Measurements from ENCODE around the gene PLA2G4A. TPM values are rescaled to one million over a fixed set of nuclear protein-coding genes. Genes with fewer than 3 reads are reported as not detected.

The PLA2G4A gene
- total and polyA plus RNA-seq, 7 donors, result 0.24 to 0.71 (median 0.44) TPM

GRCh38 chr1:187018291-187018690 is 189.5 kb downstream of the PLA2G4A start:
- intact Hi-C loops (cut with DNase I), result no loop called here

GRCh38 chr1:187027253-187027652 is 198.5 kb downstream of the PLA2G4A start:
- Histone ChIP-seq H3K27ac (no peak overlapping the region), H3K9me3 (peaks cover 19% of the 10 kb centered on the region), H3K27me3 (ENCODE audit: insufficient read depth in 3 of 3, low read length in 2 of 3) (no peaks in the 10 kb centered on the region), H3K36me3 (ENCODE audit: insufficient read depth in 1 of 2, low read depth in 1 of 2) (no peaks in the 10 kb centered on the region), H3K4me1 (no peaks in the 10 kb centered on the region), H3K4me3 (no peak overlapping the region)
- TF ChIP-seq, protein P1, sequence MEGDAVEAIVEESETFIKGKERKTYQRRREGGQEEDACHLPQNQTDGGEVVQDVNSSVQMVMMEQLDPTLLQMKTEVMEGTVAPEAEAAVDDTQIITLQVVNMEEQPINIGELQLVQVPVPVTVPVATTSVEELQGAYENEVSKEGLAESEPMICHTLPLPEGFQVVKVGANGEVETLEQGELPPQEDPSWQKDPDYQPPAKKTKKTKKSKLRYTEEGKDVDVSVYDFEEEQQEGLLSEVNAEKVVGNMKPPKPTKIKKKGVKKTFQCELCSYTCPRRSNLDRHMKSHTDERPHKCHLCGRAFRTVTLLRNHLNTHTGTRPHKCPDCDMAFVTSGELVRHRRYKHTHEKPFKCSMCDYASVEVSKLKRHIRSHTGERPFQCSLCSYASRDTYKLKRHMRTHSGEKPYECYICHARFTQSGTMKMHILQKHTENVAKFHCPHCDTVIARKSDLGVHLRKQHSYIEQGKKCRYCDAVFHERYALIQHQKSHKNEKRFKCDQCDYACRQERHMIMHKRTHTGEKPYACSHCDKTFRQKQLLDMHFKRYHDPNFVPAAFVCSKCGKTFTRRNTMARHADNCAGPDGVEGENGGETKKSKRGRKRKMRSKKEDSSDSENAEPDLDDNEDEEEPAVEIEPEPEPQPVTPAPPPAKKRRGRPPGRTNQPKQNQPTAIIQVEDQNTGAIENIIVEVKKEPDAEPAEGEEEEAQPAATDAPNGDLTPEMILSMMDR (IDR thresholded peaks at IDR 0.05), result no peak
- intact Hi-C loops (cut with DNase I), result no loop called here
- DNase-seq, result no peak
- ATAC-seq, result no peak
- 75 to 87% (median 86%) methylated on average over 1 of the region's 1 CpG for WGBS, 3 donors

More at GRCh38 chr1:187018291-187018690, 189.5 kb downstream of the PLA2G4A start:
- Histone ChIP-seq H3K9me3 (no peaks in the 10 kb centered on the region), H3K27ac (no peak overlapping the region), H3K27me3 (ENCODE audit: insufficient read depth in 3 of 3, low read length in 2 of 3) (no peaks in the 10 kb centered on the region), H3K4me1 (no peaks in the 10 kb centered on the region), H3K36me3 (ENCODE audit: insufficient read depth in 1 of 2, low read depth in 1 of 2) (no peaks in the 10 kb centered on the region), H3K4me3 (no peak overlapping the region)
- TF ChIP-seq, protein P1 (IDR thresholded peaks at IDR 0.05), result no peak
- DNase-seq (no peak), ATAC-seq (no peak)

DNA sequence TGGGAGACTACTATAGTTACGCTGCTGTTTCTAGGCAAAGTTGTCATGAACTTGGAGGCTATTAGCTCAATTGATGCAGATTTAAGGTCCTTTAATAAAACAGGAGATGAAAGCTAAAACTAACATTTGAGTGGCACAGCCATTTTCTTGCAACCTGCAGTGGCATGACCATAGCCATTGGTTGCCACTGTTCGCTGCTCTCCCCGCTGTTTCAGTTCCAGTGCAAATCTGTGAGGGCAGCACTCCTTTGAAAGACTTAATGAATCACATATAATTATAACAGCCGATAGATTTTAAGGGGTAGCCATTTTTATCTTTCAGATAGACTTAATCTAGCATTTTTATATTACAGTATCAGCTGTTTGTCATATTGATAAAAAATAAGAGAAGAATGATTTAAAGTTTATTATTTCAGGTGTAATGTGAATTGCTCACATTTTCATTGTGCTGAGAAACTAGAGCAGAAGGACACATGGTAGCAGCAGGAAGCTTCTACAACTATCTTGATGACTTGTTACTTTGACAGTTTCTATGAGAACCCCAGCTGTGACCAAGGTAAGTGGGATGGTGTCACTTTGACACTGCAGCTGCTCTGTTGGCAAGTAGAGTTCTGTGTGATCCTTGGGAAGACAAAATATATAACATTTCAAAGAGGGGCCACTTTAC is 203.7 kb downstream of the PLA2G4A start:
- no peak overlapping the region for H3K4me3 ChIP-seq
- ATAC-seq (no peak), DNase-seq (no peak)
- H3K36me3 ChIP-seq (ENCODE audit: insufficient read depth in 1 of 2, low read depth in 1 of 2), result no peaks in the 10 kb centered on the region
- no peaks in the 10 kb centered on the region for H3K4me1 ChIP-seq
- intact Hi-C loops (cut with DNase I), result no loop called here
- peaks cover 19% of the 10 kb centered on the region for H3K9me3 ChIP-seq
- TF ChIP-seq, protein P1 (IDR thresholded peaks at IDR 0.05), result no peak
- WGBS, 3 donors, result 91 to 94% (median 92%) methylated on average over 4 of the region's 4 CpGs
- H3K27me3 ChIP-seq (ENCODE audit: insufficient read depth in 3 of 3, low read length in 2 of 3), result no peaks in the 10 kb centered on the region
- H3K27ac ChIP-seq, result no peak overlapping the region

DNA sequence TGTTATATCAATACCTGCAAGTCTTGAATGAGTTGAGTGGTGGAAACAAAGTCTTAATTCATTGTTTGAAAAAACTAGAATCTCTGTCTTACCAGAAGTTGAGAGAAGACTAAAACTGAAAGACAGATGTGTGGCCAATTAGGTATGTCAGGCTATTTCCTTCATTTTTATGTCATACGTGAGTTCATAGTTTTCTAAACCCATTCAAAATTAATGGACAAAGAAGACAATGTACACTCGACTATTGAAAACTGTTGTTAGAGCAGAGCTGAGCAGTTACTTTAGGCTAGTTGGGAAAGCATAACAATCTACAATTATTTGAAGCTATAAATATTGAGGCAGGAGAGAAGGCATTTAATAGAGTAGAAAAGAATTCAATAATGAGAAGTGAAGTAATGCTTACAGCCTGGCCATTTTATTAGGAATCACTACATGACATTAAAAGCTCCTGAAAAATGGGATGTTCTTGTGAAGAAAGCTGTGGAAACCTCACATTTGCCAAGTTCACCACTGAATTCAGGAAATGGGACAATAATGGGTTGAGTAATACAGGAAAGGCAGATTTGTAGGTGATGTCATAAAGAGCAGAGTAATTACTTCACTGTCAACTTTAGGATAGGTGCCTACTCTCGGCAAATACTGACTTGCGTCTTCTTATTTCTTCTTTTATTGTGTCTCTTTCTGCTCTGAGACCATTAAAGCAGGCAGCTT is 204.4 kb downstream of the PLA2G4A start:
- no peak for DNase-seq
- ATAC-seq, result no peak
- Histone ChIP-seq H3K9me3 (peaks cover 19% of the 10 kb centered on the region), H3K4me1 (no peaks in the 10 kb centered on the region), H3K36me3 (ENCODE audit: insufficient read depth in 1 of 2, low read depth in 1 of 2) (no peaks in the 10 kb centered on the region), H3K27ac (no peak overlapping the region), H3K4me3 (no peak overlapping the region), H3K27me3 (ENCODE audit: insufficient read depth in 3 of 3, low read length in 2 of 3) (no peaks in the 10 kb centered on the region)
- intact Hi-C loops (cut with DNase I), result no loop called here
- 56 to 68% (median 61%) methylated on average over 4 of the region's 4 CpGs for WGBS, 3 donors
- TF ChIP-seq, protein P1 (IDR thresholded peaks at IDR 0.05), result no peak
